Lower leg skin (tissue), 4 donors: ENCODE measurements around the gene SRRM3. TPM values are rescaled to one million over a fixed set of nuclear protein-coding genes. Genes with fewer than 3 reads are reported as not detected.
"Not testable (repeated sequence)": the region's sequence is repeated elsewhere in the genome, so short reads cannot be mapped to it uniquely, and the experiment has no call there.

Experiments
- DNase-seq, 2 donors: peaks; one replicate each; pipeline ENCODE4 v3.0.0-alpha.2; 2019; ENCODE audit warnings: low spot score in 2 of 2
- H3K4me3 ChIP-seq: fragments of 200-600 bp; sonication (generic); 2 replicates; pipeline ENCODE4 v1.5.1; 2017; ENCODE audit warnings: mild to moderate bottlenecking, low read depth; ENCODE audit not compliant: poor library complexity, severe bottlenecking
- POLR2A ChIP-seq, 2 donors: fragments of 450-650 bp; IDR thresholded peaks; one replicate each; pipeline ENCODE4 v1.6.1; 2016 to 2017; ENCODE audit warnings: antibody characterized with exemption in 2 of 2, mild to moderate bottlenecking in 1 of 2, moderate library complexity in 1 of 2
- WGBS, 2 donors: methylation state at CpG; one replicate each; pipeline ENCODE4 v1.1.5; 2018; 5-methylcytosine and 5-hydroxymethylcytosine counted together
- intact Hi-C: fragments of 100-400 bp; cut with DNase I; formaldehyde crosslinking; loops from one replicate; pipeline ENCODE4 v1.15.0; 2023; ENCODE audit warnings: low total_unique reads
- total RNA-seq, 4 donors: library from RNA; depleted of rRNA; stranded (reverse); fragments of >200 nt; gene quantifications; one replicate each; pipeline ENCODE4 v1.1.0, GENCODE V29; 2016
- TF ChIP-seq, protein P1 (sequence below), 3 donors: fragments of 450-650 bp; IDR thresholded peaks; one replicate each; pipeline ENCODE4 v1.5.1; 2016; ENCODE audit warnings: antibody characterized with exemption in 3 of 3, mild to moderate bottlenecking in 3 of 3, moderate library complexity in 2 of 3

The SRRM3 gene
- total RNA-seq, 4 donors from 2014 or later, result 7.5 to 12.3 (median 9.4) TPM

DNA sequence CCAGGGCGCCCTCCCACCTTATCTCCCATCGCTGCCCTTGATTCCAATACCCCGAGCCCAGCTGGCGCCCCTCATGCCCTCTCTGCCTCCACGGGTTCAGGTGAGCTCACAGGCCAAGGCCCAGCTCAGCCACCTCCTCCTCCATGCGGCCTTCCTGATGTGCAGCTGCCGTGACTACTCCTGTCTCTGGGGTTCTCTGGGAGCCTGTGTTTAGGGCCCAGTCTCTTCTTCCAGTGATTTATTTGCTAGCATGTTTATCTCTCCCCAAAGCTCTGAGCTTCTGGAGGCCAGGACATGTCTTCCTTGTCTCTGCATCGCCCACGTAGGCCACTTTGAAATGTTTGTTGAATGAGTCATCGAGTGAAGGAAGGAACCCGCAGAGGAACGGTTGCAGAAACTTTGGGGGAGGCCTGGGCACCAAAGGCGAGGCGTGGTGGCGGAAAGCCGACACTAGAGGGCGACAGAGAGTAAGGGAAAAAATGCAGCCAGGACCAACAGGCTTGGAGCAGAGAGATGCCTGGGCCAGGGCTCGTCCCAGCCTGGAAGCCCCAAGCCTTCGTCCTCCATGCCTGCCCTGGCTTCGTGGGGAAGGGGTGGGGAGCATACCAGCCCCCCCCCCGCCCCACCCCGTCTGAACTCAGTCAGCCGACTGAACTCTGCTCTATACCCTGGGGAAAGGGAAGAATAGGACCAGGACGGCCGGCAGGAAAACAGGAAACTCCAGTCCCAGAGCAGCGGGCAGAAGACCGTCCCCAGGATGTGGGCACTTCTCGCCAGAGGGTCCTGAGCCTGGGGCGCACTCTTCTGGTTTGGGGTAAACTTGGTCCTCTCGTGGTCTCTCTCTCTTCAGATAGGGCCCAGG is 89.9 kb downstream of the SRRM3 start:
- intact Hi-C loops, result no loop called here

DNA sequence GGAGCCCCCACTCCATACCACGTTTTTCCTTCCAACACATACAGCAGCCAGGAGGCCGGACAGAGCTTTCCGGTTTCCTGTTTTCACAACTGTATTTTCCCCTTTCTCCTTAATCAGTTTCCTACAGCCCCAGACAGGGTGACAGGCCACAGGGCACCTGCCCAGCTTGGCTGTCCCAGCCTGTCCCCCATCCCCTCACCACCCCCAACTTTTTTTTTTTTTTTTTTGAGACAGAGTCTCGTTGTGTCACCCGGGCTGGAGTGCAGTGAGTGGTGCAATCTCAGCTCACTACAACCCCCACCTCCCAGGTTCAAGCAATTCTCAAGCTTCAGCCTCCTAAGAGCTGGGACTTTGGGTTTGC is 90.5 kb downstream of the SRRM3 start:
- intact Hi-C loops, result no loop called here
- no peak overlapping the region for H3K4me3 ChIP-seq
- TF ChIP-seq, protein P1, sequence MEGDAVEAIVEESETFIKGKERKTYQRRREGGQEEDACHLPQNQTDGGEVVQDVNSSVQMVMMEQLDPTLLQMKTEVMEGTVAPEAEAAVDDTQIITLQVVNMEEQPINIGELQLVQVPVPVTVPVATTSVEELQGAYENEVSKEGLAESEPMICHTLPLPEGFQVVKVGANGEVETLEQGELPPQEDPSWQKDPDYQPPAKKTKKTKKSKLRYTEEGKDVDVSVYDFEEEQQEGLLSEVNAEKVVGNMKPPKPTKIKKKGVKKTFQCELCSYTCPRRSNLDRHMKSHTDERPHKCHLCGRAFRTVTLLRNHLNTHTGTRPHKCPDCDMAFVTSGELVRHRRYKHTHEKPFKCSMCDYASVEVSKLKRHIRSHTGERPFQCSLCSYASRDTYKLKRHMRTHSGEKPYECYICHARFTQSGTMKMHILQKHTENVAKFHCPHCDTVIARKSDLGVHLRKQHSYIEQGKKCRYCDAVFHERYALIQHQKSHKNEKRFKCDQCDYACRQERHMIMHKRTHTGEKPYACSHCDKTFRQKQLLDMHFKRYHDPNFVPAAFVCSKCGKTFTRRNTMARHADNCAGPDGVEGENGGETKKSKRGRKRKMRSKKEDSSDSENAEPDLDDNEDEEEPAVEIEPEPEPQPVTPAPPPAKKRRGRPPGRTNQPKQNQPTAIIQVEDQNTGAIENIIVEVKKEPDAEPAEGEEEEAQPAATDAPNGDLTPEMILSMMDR (IDR thresholded peaks at IDR 0.05), result no peak
- DNase-seq, result peak in 1 of 2 donors; percentile 93
- WGBS, 2 donors, result 2 to 3% methylated on average over 5 of the region's 5 CpGs

More for the DNA sequence above, 89.9 kb downstream of the SRRM3 start:
- DNase-seq, result peak; percentile 95 to 99
- WGBS, 2 donors, result 10% methylated on average over 30 of the region's 30 CpGs
- TF ChIP-seq, protein P1 (IDR thresholded peaks at IDR 0.05), result peak in 1 of 3 donors; percentile 99
- TF ChIP-seq POLR2A (IDR thresholded peaks at IDR 0.05), result no peak
- H3K4me3 ChIP-seq, result no peak overlapping the region

DNA sequence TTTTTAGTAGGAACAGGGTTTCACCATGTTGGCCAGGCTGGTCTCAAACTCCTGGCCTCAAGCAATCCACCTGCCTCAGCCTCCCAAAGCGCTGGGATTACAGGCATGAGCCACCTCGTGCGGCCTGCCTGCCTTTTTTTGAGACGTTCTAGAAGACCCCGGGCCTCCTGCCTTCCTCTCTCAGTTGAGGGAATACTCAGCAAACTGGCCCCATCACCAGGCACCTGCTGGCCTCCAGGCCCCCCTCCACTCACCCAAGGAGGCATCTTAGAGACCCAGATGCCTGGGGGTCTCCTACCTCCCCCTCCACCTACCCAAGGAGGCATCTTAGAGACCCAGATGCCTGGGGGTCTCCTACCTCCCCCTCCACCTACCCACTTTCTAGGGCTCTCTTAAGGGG is 91.2 kb downstream of the SRRM3 start:
- 76 to 81% methylated on average over 5 of the region's 5 CpGs for WGBS, 2 donors
- DNase-seq, intact Hi-C loops, H3K4me3 ChIP-seq: not testable (repeated sequence)

DNA sequence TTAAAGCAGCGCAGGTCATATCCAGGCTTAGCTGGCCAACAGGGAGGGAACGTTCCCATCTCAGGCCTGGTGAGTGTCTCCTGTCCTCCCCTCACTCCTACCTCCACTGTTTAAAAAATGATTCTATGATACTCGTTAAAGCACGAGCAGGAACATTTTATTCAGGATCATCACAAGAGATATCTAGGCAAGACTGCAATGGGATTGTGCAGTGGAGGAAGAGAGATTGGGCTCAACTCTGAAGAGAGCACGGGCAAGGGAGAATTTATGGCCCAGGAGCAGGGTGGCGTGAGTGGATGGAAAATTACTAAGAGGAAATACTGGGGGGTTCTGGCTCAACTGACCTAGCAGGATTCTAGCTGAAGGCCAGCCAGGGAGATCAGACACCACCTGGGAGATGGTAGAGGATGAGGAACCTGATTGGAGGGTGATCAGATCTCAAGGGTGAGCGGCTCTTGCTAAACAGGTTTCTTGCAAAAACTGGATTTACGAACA is 91.8 kb downstream of the SRRM3 start:
- DNase-seq, result no peak
- 52 to 68% methylated on average over 8 of the region's 8 CpGs for WGBS, 2 donors
- intact Hi-C loops, result no loop called here
- H3K4me3 ChIP-seq, result no peak overlapping the region
- TF ChIP-seq POLR2A (IDR thresholded peaks at IDR 0.05), result no peak
- TF ChIP-seq, protein P1 (IDR thresholded peaks at IDR 0.05), result no peak

DNA sequence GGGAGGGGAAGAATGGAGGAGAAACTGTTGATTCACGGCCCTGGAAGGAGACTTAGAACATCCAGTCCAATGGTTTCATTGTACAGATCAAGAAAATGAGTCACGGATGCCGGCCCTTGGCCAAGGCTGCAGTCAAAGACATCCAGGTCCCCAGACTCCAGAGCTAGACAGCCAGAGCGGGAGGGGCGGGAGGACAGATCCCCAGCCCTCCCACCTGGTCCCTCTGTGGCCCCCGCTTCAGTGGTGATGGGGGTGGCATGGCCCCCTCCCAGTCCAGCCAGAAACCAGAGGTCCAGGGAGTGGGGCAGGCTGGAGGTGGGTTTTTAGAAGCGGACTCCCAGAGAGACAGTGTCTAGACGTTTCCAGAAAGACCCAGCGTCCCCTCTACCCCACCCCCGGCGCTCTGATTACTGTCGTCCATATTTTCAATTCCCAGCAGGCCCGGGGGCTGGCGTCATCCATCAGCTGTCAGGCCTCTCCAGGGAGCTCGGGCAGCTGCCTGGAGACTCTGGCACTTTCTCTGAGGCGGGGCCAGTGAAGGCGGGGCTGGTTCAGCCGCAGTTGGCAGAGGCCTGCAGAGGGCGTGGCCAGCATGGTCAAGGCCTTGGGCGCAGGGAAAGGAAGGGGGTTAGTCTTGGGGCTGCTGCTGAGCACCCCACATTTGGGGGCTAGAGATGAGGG is 92.8 kb downstream of the SRRM3 start:
- TF ChIP-seq POLR2A (IDR thresholded peaks at IDR 0.05), result no peak
- TF ChIP-seq, protein P1 (IDR thresholded peaks at IDR 0.05), result no peak
- no peak overlapping the region for H3K4me3 ChIP-seq
- WGBS, 2 donors, result 13 to 17% methylated on average over 12 to 20 of the region's 20 CpGs
- intact Hi-C loops, result no loop called here
- DNase-seq, result peak; percentile 96 to 99
